Kidney epithelial cell (primary cell): ENCODE results near the gene CAMTA1. TPM values are rescaled to one million over a fixed set of nuclear protein-coding genes. Genes with fewer than 3 reads are reported as not detected.

Experiments
- DNase-seq: peaks from one replicate; pipeline ENCODE4 v3.0.0-alpha.2; 2010; ENCODE audit warnings: low read depth
- H3K27me3 ChIP-seq: 2 replicates; pipeline ENCODE4 v1.6.0; 2011; ENCODE audit warnings: low read length; ENCODE audit not compliant: control insufficient read depth, insufficient read depth
- H3K36me3 ChIP-seq: 2 replicates; pipeline ENCODE4 v1.5.1; 2011; ENCODE audit warnings: low read length; ENCODE audit not compliant: control insufficient read depth, insufficient read depth
- H3K4me3 ChIP-seq: 2 replicates; pipeline ENCODE4 v1.5.1; 2011; ENCODE audit warnings: low read depth, mild to moderate bottlenecking, control low read depth, low read length
- CTCF ChIP-seq: IDR thresholded peaks from 2 replicates; pipeline ENCODE4 v1.5.1; 2011; ENCODE audit warnings: mild to moderate bottlenecking, moderate library complexity, low read length, control low read depth, inconsistent platforms; ENCODE audit not compliant: insufficient read depth, poor library complexity, severe bottlenecking
- total RNA-seq: library from RNA; depleted of rRNA; stranded (reverse); fragments of >200 nt; gene quantifications from 2 replicates; pipeline ENCODE4 v1.2.3, GENCODE V29; 2015

Gene CAMTA1
- total RNA-seq, 1 donor from 2014 or later = 76.5 TPM

DNA sequence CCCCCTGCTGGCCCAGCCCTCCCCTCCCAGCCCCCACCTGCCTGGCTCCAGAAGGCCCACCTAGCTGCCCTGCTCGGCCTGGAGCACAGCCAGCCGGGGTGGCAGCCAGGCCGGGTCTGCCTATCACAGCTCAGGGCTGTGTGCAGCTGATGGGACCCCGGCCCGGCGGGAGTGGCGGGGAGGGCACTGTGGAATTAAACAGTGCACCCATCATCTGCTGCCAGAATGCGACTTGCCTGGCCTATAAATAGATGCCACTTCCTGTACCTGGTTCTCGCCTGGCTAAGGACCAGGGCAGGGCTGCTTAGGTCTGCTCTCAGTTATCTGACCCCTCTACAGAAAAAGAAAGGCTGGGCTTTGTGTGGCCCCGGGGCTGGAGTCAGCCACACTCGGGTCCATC, 887.6 kb downstream of the CAMTA1 start:
- DNase-seq = no peak
- no peak overlapping the region for H3K4me3 ChIP-seq
- H3K27me3 ChIP-seq = peaks cover 19% of the 10 kb centered on the region
- H3K36me3 ChIP-seq = no peaks in the 10 kb centered on the region
- no peak for TF ChIP-seq CTCF

GRCh38 chr1:7674972-7675371, 889.7 kb downstream of the CAMTA1 start:
- DNase-seq = no peak
- Histone ChIP-seq H3K27me3 (peaks cover 19% of the 10 kb centered on the region), H3K36me3 (no peaks in the 10 kb centered on the region), H3K4me3 (no peak overlapping the region)
- no peak for TF ChIP-seq CTCF

GRCh38 chr1:7675431-7676273, 890.4 kb downstream of the CAMTA1 start:
- Histone ChIP-seq H3K27me3 (peaks cover 15% of the 10 kb centered on the region), H3K4me3 (no peak overlapping the region), H3K36me3 (no peaks in the 10 kb centered on the region)
- no peak for TF ChIP-seq CTCF
- no peak for DNase-seq

DNA sequence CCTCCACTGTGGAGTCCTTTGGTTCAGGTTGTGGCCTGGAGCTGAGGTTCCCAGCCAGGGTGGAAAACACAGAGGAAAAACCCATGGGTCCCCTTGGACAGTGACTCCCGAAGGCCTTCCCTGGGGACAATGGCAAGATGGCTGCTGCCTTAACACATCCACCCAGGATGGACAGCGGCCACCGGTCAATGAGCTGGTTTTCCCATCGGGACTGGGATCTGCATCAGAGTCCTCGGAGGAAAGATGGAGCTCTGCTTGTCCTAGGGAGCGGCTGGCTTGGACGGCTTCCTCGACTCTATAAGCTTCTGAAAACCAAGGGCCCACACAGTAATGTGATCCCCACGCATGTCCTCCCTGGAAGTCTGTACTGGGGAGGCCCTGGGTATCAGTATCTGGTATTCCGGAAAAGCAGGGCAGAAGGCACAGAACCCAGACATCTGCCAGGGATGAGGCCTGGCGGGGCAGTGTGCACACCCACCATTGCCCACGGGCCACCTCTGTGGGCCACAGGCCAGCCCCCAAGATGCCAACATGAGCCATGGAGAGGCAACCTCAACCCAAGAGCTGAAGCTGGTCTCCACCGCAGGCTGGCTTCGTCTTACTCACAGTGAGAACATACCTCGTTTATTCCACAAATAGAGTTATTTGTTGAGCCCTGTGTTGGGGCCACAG, 891.2 kb downstream of the CAMTA1 start:
- no peak for TF ChIP-seq CTCF
- H3K4me3 ChIP-seq = no peak overlapping the region
- peaks cover 19% of the 10 kb centered on the region for H3K27me3 ChIP-seq
- no peaks in the 10 kb centered on the region for H3K36me3 ChIP-seq
- DNase-seq = no peak

DNA sequence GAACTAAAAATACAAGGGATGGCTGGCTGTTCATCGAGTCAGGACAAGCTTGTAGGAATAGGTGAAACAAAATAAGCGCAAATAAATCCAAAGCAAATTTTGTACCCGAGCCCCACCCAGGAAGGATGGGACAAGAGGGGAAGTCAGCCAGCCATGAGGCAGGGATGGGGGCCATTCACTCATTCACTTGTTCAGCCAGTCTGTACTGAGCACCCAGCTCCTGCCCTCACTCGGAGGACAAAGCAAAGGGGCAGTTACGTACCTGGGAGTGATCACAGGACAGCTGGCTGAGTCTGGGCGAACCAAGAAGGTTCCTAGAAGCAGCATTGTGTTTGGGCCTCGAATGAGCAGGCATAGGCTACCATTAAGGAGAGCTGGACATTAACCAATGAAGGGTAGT, 891.9 kb downstream of the CAMTA1 start:
- no peak for TF ChIP-seq CTCF
- no peak for DNase-seq
- H3K36me3 ChIP-seq = no peaks in the 10 kb centered on the region

More for the DNA sequence above, 891.9 kb downstream of the CAMTA1 start:
- Histone ChIP-seq H3K27me3 (peaks cover 18% of the 10 kb centered on the region), H3K4me3 (no peak overlapping the region)
